GM12874 (cell line): Measurements from ENCODE around the gene NADSYN1.

Experiments used
- TF ChIP-seq, protein P1 (sequence below): IDR thresholded peaks from 2 replicates; pipeline ENCODE4 v1.5.1; 2011; ENCODE audit warnings: low read depth, mild to moderate bottlenecking, control low read depth, low read length, moderate library complexity; ENCODE audit not compliant: insufficient read depth

The NADSYN1 gene

DNA sequence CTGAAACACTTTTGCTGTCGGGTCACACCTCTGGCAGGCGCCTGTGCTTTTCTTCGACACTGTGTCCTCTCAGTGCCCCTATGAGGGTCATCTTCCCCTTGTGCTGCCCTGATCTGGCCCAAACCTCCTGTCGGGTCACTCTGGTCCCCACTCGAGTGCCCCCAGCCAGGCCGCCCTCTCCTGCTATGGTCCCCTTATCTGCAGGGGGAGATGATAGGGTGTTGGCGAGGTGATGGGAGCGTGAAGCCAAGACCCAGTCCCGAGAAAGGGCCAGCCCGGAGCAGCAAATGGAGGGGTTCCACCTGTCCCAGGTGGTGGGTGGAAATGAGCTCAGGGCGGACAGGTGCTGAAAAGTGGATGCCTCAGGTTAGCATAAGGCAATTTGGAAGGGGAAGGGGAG, 9.7 kb downstream of the NADSYN1 start:
- TF ChIP-seq, protein P1, sequence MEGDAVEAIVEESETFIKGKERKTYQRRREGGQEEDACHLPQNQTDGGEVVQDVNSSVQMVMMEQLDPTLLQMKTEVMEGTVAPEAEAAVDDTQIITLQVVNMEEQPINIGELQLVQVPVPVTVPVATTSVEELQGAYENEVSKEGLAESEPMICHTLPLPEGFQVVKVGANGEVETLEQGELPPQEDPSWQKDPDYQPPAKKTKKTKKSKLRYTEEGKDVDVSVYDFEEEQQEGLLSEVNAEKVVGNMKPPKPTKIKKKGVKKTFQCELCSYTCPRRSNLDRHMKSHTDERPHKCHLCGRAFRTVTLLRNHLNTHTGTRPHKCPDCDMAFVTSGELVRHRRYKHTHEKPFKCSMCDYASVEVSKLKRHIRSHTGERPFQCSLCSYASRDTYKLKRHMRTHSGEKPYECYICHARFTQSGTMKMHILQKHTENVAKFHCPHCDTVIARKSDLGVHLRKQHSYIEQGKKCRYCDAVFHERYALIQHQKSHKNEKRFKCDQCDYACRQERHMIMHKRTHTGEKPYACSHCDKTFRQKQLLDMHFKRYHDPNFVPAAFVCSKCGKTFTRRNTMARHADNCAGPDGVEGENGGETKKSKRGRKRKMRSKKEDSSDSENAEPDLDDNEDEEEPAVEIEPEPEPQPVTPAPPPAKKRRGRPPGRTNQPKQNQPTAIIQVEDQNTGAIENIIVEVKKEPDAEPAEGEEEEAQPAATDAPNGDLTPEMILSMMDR, result no peak

DNA sequence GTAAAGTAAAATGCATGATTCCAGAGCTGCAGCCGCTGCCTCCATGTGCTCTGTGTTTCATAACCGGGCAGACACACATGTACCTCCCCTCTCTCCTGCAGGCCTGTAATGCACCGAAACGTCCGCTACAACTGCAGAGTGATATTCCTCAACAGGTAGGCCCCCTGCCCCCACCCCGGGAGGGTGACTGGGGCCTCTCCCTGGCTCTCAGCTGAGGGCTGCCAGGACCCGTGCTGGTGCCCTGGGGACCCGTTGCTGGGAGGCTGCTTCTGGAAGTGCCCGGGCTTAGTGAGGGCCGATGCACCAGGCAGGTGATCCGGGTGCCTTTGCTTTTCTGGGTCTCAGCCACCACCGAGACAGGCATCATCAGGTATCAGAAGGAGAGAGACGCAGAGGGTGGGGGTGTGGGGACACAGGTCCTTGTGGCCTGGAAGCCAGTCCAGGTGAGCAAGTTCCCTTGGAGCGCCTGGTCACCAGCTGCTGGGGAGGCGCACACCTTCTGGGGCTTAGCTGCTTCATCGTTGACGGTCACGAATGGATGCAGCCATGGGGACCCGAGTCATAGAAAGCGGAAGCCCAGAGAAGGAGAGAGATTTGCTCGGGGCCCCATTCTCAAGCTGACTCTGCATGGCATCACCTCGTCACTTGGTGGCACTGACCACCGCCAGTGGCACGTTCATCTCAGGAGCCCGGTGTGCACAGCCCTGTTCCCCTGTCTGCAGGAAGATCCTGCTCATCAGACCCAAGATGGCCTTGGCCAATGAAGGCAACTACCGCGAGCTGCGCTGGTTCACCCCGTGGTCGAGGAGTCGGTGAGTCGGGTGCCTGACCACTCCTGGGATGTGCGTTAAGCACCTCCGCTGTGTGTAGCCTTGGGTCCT, 10.6 kb downstream of the NADSYN1 start:
- TF ChIP-seq, protein P1, result no peak

DNA sequence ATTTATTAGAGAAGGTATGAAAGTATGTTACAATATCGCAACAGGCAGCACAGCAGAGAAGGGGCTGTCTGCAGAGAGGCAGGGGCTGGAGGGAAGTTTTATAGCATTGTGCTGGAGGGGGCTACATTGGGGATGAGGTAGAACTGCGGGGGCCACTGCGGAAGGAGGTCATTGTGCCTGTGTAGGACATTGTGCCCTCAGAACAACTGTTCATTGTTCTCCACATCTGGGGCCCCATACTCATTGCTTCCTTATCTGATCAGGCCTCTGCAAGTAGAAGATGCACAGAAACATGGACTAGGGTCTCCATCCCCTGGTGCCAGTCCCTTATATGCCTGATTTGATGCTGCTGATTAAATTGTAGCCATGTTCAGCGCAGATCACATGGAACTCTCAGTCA, 12.1 kb downstream of the NADSYN1 start:
- TF ChIP-seq, protein P1, result no peak

DNA sequence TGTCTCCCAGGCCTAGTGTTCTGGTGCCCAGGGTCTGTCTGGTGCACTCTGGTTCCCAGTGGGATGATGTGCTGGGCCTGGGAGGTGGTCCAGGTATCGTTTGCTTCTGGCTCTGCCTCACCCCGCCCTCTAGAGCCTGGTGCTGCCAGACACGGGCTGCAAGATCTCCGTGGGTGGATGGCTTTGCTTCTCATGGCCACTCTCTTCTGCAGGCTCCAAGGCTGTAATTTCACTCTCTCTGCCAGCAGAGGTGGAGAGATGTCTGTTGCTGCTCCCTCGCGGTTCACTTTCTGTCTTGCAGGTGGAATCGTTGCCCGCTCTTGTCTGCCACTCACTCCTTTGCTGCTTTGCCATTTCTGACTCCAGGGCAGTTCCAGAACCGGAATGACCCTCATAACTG, 13.4 kb downstream of the NADSYN1 start:
- TF ChIP-seq, protein P1, result no peak

DNA sequence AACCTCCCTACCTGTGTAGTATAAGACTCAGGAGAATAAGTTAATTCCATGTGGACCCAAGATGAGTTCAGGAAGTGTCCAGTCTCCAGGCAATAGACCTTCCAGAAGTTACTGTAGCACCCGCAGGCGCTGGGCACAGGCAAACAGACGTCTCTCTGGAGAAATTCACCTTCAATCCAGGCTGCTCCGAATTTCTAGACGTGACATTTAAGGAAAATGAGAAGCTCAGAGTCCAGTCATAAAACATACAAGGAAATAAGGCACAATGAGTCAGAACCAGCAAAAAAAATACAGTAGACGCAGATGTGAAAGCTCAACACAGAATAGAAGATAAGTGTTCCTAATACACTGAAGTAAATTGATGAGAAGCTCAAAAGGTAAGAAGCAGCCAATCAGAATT, 14.2 kb downstream of the NADSYN1 start:
- TF ChIP-seq, protein P1, result no peak

DNA sequence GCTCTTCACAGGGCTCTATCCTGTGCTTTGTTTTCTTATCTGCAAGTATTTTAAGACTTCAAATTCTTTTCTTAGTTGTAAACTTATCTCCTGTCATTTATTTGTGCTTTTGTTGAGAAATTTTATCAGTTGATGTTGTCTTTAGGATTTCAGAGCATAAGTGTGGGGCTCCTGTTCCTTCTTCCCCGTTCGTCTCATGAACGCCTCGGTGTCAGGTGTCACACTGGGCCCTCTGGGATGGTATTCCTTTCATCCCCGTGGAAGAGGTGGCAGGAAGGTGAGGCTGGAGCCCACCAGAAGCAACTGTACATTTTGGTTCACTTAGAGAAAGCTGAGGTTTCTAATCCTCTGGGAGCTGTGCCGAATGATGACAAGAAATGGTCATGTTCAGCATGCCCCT, 17.9 kb downstream of the NADSYN1 start:
- TF ChIP-seq, protein P1, result no peak

DNA sequence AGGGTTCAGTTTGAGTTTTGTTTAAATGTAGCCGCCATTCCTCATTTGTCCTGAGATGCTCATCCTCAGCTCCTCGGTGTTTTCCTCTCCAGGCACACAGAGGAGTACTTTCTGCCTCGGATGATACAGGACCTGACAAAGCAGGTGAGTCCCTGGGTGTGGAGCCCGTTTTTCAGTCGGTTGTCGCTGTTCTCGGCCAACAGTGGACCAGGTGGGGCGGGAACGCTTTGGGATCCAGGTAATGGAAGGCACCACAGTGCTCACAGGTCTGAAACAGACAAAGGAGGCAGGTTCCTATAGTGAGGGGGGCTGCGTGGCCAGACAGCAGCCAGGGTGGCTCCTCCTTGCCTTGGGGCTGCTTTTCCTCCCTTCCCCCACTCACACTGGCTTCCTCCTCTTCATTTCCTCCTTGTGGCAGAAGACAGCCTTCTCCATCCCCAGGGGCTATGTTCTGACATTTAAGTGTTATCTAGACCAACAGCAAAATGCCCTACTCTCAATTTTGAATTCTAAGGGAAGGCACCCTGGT, 19.4 kb downstream of the NADSYN1 start:
- TF ChIP-seq, protein P1, result no peak
